GM21526 (cell line): ENCODE measurements around the gene SBNO1.
"Not testable (repeated sequence)": the region's sequence is repeated elsewhere in the genome, so short reads cannot be mapped to it uniquely, and the experiment has no call there.

Experiments
- ATAC-seq: cut with Tn5 transposase; IDR thresholded peaks from one replicate; pipeline ENCODE4 v1.9.1; 2021; ENCODE audit warnings: moderate library complexity; ENCODE audit not compliant: unreplicated experiment, low FRiP score

SBNO1 gene

GRCh38 chr12:123356159-123356670, 8.4 kb downstream of the SBNO1 start:
- ATAC-seq: no peak

DNA sequence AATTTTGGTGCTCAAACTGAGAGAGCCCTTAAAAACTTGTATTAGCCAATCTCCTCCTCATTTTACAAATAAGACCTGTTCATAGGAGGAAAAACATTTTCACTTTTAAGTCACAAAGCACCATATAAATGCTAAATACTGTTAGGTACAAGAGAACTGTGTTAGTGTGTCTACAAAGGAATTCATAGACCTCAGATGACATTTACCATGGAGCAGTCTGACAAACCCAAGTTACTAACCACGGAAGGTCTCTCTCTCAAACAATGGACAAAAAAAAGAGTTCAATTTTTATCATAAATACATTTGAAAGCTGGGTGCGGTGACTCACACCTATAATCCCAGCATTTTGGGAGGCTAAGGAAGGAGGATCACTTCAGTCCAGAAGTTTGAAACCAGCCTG, 10.0 kb downstream of the SBNO1 start:
- ATAC-seq: no peak

- ATAC-seq: no peak
These were observed 13.3 kb downstream of the SBNO1 start for GRCh38 chr12:123351349-123351748.

DNA sequence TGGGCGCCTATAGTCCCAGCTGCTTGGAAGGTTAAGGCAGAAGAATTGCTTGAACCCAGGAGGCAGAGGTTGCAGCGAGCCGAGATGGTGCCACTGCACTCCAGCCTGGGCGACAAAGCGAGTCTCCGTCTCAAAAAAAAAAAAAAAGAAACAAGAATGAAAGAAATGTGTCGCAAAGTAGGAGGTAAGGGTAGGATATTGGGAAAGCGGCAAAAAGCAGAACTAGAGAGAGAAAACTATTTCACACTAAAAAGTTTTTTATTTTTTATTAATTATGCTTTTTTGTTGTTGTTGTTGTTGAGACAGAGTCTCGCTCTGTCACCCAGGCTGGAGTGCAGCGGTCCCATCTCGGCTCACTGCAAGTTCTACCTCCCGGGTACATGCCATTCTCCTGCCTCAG, 17.7 kb downstream of the SBNO1 start:
- ATAC-seq: no peak

GRCh38 chr12:123344086-123344485, 20.6 kb downstream of the SBNO1 start:
- ATAC-seq: no peak

DNA sequence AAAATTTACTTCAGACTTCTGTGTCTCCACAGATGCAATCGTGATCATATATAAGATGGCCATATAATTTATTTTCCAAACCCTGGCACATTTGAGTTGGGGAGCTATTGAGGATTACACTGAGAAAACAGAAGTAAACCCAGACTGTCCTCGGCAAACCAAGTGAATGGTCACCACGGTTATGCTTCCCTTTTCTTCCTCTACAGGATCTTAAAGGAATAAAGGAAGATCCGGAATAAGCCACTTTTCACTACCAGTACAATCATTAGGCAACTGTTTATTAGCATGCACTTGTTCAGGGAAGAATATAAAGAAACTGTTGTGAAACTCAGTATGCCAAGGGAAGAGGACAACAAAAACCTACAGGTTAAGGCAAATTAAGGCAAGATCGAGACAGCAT, 27.6 kb downstream of the SBNO1 start:
- no peak for ATAC-seq

GRCh38 chr12:123336530-123336929, 28.1 kb downstream of the SBNO1 start:
- no peak for ATAC-seq

GRCh38 chr12:123335490-123335889, 29.2 kb downstream of the SBNO1 start:
- no peak for ATAC-seq

- ATAC-seq: no peak
These were observed 34.8 kb downstream of the SBNO1 start for GRCh38 chr12:123329799-123330198.

DNA sequence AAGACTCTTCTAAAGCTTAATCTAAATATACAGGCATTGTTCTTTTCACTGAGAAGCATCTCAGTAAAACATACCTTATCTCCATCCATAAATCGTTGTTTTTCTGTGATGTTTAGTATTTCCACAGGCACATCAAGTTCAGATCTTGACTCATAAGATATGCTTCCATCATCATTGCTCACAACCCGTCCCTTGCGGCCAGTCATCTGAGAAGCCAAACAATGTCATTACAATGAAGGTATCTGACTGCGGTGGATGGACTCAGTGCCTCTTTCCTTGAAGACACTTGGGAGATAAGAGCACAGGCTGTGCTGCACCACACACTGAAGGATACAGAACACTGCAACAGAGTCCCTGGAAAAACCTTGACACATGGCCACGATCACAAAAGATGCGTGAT, 44.8 kb downstream of the SBNO1 start:
- no peak for ATAC-seq

DNA sequence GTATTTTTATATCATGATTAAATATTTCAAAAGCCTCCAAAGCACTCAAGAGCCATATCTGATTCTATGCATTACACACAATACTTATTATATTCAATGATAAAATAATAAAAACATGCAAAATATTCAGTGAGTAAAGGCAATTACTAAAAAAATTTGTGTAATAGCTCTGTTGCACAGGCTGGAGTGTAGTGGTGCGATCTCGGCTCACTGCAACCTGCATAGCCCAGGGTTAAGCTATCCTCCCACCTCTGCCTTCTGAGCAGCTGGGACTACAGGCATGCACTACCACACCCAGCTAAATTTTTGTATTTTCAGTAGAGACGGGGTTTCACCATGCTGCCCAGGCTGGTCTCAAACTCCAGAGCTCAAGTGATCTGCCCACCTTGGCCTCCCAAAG, 45.4 kb downstream of the SBNO1 start:
- no peak for ATAC-seq

- ATAC-seq: not testable (repeated sequence)
These were observed 51.6 kb downstream of the SBNO1 start for GRCh38 chr12:123313046-123313445.

DNA sequence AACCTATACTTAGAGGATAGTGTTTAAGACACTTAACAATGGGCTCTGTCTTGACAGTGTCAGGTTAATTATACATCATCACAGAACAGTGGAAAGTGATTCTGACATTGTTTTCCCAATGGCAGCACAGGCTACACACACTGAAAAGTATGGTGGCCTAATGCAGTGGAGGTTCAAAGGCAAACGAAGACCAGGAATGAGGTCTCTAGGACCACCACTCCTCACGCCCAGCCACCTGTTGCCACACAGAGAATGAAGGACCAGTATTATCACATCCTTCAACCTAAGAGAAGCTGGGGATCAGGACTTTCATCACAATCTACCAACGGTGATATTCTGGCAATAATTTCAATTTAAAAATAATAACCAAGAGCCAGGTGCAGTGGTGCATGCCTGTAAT, 58.4 kb downstream of the SBNO1 start:
- no peak for ATAC-seq

DNA sequence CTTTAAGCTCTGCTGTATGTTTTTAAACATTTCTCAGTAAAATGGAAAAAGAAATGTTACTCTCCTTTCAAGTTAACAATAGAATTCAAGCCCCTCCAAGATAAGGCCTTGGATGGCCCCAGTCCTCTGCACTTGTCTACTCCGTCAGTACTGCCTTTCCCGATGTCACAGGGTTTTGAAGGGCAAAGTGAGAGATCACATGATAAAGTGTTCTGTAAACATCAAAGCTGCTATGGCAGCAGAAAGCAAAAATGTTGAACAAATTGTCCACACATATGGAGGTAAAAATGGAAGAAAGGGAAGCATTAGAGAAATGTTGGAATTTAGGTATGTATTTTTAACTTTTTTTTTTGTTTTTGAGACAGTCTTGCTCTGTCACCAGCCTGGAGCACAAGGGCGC, 59.5 kb downstream of the SBNO1 start:
- no peak for ATAC-seq

- no peak for ATAC-seq
These were observed 71.4 kb downstream of the SBNO1 start for GRCh38 chr12:123293178-123293760.

DNA sequence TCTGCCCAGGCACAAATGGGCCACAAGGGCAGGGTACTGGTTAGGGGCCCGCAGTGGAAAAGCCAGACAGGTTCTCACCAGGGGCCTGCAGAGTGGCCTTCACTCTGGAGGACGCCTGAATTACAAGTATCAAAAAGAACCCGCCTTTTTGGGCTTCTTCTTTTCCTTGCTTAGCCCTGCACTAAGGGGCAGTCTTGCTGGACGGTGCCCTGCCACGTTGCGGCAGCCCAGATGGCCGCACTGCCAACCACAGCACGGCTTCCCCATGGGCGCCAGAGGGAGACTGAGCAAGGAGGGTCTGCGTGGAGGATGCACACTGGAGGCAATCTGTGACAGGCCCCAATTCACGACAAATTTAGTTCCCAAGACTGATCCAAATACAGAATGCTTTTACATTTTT, 74.7 kb downstream of the SBNO1 start:
- no peak for ATAC-seq

- ATAC-seq: no peak
These were observed 75.8 kb downstream of the SBNO1 start for GRCh38 chr12:123288751-123289346.

DNA sequence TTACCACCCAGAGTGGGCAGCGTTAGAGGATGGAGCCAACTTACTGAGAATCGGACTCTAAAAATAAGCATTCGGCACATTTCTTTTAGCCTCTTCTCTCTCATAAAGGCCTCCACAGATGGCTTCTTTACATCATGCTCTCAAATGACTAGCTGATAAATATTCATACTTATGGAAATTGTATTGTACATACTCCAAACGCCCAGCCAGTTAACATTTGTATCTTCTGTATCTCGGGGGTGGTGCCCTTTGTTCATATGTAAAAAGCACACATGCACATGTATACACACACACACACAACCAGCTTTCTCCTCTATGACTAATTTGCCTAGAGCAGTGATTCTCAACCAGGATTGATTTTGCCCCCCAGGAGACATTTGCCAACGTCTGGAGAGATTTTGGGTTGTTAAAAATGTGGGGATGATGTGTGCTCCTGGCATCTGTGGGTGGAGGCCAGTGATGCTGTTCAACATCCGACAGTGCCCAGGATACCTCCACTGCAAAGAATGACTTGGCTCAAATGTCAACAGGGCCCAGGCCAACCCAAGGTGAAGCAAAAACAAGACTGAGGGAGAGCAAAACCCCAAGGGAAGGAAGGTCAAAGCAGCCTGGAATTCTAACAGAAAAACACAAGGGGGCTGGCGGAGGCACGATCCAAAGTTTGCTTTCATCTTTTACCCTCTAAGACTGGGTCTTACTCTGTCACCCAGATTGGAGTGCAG, 77.8 kb downstream of the SBNO1 start:
- ATAC-seq: no peak

- ATAC-seq: no peak
These were observed 80.0 kb downstream of the SBNO1 start for GRCh38 chr12:123284669-123285068.

GRCh38 chr12:123283461-123283860, 81.2 kb downstream of the SBNO1 start:
- ATAC-seq: no peak

DNA sequence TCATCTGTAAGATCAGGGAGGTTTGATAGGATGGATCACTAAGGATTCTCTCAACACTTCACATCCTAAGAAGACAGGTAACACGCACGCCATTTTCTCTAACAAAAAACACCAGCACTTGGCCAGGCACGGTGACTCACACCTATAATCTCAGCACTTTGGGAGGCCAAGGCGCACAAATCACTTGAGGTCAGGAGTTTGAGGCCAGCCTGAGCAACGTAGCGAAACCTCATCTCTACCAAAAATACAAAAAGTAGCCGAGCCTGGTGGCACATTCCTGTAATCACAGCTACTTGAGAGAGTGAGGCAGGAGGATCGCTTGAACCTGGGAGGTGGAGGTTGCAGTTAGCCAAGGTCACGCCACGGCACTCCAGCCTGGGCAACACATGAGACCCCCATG, 82.5 kb downstream of the SBNO1 start:
- no peak for ATAC-seq

- no peak for ATAC-seq
These were observed 83.7 kb downstream of the SBNO1 start for GRCh38 chr12:123280971-123281370.
